HuH-7.5 (cell line): Measurements from ENCODE around the gene ZNF664.
A peak's percentile ranks its signal among the peaks of the same experiment; 100 is the strongest.

ENCODE experiments used
- DNase-seq: peaks from one replicate; pipeline ENCODE4 v3.0.0; 2011; ENCODE audit warnings: low spot score

ZNF664 gene

DNA sequence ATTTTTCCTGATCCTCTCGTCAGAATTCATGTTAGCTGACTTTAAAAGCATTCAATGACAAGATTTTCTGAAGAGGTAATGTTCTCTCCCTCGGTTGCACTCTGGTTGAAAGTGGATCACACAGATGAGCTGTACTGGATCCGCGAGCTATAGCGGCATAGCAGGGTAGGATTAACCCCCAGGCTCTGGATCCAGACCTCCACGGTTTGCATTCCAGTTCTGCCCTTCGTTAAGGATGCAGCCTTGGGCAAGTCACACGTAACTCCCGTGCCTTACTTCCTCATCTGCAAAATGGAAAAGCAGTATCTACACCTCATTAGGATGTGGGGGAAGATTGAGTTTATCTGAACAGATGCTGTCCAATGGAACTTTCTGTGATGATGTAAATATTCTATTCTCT, 14.1 kb upstream of the ZNF664 start:
- no peak for DNase-seq

DNA sequence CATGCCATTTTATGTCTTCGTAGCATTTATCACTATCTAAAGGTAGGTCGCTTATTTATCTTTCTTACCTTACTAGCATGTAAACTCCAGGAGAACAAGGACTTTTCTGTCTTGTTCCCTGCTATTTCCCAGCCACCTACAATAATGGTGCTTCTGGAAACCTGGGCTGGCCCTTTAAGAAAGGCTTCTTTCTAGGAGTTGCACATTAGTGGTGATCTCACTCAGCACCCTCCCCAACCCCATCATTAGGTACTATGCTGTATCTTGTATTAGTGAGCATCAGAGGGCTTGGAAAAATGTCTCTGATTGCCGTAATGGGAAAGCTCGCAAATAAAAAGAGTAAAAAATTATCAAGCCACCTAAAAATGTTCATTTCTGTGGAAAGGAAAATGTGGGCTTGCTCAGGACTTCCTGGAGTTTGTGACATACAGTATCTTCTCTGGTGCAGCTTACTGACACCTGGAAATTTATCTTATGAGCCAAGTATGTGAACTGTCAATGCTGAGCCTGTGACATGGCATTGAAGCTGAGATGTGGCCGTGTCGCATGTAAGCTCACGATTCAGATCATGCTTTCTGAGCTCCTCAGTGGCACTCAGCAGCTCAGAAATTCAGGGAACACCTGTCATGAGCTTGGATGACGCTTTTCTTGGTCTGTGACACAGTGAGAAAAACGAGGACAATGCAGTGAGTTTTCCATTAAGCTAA, 12.8 kb upstream of the ZNF664 start:
- DNase-seq, result no peak

DNA sequence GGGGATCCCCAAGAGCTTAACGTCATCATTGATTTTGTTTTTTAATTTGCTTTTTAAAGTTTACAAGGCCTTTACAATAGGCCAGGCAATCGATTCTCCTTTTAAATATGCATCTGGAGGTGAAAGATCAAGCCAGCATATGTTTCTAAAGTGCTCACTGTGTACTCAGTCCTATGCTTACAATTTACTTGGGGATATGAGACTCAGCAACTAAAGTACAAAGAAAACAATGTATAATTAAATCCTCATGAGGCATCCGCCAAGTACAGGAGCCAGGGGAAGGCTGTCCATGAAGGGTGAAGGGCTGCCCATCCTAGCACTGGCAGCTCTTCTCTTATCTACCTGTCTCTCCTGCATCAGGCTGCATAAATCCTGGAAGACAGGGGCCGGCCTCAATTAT, 12.2 kb upstream of the ZNF664 start:
- DNase-seq, result no peak

DNA sequence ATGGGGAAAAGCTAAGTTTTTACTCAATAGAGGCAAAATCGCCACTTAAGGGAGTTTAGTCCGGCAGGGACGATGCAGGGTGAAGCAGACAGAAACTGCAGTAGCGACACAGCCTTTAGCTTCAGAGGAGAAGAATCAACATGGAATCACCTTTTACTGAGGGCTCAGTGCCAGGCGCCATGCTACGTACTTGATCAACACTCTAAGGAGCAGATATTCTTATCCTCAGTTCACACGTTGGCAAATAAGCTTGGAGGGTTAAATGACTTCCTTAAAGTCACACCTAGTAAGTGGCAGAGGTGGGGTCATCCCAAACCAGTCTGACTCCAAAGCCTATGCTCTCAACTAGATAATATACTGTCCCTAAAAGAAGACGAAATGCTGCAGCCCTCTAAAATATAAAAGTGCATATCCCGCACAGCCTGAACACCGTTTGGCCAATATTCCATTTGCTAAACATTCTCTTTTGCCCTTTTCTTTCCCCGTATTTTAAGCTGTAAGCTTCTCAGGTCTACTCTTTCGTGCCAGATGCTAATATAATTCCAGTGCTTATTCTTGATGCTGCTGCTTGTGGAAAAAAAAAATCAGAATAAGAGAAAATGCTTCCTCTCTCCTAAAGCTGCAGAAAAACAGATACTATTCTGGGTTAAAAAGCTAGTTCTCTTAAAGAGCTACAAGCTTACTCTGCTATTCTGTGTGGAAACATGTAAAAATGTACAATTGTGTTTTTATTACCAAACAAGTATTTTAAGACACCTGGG, 11.2 kb upstream of the ZNF664 start:
- DNase-seq, result no peak

DNA sequence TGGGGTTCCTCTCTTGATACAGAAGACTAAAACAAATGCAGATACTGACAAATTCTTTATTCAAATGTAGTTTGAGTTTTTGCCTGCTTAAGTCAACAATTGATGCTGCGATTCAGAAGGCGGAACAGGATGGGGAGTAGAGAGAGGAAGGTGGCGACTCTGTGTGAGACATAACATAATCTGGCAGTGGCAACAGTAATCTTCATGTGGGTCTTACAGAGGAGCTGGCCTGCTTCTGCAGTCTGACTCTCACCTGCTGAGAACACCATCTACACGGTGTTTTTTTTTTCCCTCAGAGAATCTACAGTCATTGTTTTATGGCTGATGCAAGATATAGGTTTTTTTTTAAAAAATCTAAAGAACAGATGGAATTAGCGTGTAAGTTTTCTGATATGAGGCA, 10.5 kb upstream of the ZNF664 start:
- DNase-seq, result no peak

DNA sequence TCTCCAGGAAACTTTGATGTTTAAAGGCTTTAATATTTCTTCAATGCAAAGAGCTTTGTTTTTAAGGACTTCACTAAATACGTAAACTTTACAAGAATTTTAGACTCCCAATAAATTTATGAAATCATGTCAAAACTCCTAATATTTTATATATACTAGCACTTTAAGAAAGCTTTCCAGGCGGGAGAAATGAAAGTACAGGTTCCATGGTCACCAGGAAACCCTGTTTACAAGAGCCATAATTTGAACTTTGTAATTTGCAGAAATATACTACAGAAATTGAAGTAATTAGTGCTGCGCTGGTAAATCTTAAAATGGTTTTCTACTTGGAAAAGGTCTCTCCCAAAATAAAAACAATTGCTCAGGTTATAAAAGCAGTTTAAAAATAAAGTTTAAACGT, 9.2 kb upstream of the ZNF664 start:
- no peak for DNase-seq

DNA sequence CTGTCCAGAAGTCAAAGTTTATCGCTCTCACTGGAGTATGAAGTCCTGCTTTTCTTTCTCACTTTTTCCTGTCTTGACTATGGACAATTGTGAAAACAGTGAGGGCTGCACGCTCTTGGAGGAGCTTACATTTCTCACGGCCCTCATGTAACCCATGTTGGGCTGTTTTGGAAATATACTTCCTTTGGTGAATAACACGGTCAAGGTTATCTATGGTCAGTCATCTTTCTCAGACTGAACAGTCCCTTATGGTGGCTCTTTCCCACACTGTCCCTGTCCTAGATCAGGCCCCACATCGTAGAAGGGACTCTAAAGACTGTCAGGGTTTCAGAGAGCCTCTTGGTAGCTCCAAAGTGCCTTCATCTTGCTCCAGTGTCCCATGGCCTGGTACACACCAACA, 7.6 kb upstream of the ZNF664 start:
- no peak for DNase-seq

DNA sequence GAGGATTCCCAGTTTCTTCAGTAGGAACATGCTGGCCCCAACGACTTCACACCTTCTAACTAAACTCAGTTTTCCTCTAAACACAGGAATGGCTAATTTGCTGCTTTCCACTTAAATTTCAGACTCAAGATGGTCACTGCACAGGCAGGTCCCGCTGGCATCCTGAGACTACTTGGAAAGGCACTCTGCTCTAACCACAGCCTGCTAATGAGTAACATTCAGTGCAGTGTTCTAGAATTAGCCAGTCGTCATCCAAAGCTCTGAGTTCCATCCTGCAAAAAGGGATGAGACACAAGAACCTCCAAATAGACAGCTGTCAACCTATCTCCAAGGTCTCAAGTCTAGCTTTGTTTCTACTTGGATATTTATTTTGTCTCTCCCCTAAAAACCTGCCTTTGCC, 6.4 kb upstream of the ZNF664 start:
- no peak for DNase-seq

DNA sequence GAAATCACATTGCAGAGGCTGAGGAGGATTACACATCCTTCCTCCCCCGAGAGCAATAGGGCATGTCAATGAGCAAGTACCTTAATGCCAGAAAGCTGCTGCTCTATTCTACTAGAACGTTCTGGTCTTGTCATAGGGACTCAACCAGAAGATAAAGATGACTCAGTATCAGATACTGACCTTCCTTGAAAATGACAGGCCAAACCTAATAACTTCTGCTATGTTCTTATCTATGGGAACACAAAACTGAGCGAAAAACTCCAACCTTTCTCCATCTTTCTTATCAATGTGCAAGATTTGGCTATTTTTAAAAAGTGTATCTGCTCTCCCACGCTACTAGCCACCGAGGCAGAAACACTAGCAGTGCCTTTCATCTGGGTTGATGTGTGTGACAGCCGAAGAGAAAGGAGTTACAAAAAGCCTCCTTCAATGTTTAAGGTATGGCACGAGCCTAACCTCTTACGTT, 5.9 kb upstream of the ZNF664 start:
- no peak for DNase-seq

DNA sequence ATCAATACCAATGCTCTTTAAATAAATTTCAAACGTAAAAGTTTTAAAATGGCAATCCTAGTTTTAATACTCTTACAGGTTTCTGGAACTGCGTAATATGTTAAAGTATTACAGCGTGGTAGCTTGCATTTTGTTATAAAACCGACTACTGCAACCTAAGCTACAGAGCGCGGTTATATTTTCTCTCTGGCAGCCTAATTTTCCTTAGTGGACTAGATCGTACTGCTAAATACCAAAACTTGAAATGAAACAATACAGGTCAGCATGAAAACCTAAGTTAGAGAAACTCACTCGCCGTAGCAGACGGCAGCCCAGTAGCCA, 1.6 kb upstream of the ZNF664 start:
- DNase-seq, result no peak

DNA sequence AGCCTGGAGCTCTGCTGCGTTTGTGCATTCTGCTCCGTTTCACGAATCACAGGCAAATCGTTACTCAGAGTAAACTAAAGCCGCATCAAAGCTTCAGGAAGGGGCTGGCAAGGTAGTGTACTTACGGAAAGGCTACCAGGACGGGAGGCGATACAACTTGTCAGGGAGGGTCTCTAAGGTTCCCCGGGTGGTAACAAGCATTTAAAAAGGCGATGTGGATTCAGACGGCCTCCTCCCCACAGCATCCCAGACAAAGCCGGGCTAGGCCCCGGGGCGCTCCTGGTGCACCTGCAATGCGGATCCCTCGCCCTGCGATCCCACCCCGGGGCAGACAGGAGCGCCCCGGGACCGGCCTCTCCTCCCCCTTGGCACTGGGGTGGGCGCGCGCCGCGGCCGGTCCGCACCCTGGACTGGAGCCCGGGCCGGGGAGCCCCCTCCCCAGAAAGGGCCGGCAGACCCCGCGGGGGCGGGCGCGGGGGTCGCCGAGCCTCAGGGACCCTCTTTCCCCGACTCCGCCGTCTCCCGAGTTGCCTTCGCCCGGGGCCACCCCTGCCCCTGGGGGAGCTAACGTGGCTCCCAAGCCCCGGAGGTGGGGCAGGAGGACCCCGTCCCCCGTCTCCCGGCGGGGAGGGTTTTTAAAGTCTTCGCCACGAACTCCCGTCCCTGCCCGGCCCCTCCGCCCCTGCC, 1.1 kb upstream of the ZNF664 start:
- DNase-seq, result peak; percentile 28

DNA sequence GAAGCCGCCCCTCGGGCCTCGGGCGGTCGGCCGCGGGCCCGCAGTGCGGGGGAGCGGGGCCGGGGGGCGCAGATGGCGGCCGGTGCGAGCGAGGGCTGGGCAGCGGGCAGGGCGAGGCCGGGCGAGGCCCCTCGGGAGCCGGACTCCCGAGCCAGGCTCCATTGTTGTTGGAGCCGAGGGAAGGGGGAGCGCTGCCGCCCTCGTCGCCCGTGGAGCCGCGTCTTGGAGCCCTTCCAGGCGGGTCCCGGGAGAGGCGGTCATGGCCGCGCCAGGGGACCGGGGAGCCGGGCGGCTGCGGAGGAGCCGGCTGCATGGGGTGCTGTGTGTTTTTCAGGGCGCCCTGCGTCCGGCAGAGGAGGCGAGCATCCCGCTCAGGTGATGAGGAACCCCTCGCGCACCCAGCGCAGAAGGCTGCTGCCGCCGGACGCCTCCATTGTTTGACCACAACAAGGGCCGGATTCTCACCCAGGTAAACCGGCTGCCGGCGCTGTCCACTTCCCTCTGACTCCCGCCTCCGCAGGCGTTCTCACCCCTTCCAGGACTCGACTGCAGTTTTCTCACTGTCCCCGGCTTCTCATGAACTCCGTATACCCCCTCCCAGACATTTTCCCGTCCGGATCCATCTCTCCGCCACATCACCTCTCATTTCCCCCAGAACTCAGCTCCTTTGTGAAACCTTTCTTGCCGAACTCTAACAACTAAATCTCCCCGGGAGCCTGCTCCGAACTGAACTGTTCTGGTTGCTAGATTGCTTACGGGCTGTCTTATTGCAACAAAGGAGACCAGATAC, 732 bp downstream of the ZNF664 start:
- peak; percentile 26 for DNase-seq

DNA sequence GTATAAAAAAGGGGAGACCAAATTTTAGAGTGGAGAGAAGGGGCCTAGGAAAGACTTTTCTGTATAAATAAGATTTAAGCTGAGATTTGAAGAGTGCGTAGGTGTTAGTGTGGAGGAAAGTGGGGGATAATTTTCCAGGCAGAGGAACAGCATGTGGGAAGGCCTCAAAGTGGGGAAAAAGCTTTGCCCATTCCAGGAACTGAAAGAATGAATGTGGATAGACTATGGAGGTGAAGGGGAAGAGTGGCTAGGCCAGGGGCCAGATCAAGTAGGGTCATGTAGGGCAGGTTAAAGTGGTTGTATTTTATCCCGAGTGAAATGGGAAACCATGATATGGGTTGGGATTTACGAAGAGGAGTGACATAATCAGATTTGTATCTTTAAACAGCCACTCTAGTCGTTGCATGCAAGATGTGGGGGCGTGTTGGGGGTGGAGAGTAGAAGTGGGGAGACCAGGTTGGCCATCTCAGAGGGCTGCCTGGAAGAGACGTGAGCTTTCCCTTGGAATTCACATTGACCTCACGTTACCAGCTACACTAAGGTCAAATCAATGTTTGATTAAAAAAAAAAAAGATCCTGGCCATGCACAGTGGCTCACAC, 3.3 kb downstream of the ZNF664 start:
- no peak for DNase-seq

DNA sequence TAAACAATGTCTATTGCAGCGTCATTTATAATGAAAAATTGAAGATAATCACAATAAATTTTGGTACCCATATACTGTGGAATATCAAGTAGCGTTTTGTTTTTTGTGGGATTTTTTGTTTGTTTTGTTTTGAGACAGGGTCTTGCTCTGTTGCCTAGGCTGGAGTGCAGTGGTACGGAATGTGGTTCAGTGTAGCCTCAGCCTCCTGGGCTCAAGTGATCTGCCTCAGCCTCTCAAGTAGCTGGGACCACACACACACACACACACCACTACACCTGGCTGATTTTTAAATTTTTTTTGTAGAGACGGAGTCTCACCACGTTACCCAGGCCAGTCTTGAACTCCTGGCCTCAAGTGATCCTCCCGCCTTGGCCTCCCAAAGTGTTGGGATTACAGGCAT, 6.6 kb downstream of the ZNF664 start:
- no peak for DNase-seq

DNA sequence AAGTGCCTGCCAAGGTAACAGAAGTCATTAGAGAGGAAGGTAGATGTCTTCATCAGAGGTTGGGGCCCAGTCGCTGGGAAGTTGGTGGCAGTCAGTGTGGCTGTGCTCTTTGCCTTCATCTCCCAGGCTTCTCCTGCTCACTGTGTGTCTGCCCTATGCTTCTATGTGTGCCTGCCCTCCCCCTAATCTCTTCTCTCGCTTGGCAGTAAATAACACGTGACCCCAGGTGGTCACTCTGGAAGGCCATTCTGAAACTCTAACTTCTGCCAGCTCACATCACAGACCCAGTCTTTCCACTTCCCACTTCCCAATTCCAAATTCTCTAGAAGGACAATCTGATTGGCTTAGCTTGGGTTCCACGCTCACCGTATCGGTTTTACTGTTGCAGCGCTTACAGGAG, 9.3 kb downstream of the ZNF664 start:
- no peak for DNase-seq

DNA sequence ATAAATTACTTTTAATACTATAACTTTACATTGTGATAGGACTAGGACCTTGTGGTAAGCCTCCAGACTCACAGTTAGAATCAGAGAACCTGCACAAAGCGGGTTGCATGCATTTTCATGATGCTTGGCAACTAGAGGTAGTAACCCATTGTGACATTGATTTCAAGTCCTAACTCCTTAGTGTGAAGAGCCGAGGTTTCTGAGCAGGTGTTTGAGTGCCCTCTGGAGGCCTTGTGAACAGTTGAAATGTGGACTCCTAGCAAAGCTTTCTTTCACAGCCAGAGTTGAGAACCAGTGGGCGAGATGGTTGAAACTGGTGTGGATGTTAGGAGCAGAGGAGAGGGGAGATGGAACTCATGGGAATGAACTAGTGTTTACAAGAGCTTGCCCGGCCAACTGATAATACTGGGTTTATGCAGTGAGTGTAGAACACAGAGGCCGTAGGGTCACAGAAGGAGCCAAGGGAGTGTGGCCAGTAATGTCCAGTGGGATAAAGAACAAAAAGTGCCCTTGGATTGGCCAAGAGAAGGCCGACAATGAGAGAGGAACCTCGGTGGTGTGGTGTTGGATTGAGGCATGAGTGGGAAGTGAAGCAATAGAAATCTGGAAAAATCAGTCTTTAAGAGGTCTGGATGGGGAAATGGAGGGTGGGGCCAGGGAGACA, 10.9 kb downstream of the ZNF664 start:
- DNase-seq, result no peak

DNA sequence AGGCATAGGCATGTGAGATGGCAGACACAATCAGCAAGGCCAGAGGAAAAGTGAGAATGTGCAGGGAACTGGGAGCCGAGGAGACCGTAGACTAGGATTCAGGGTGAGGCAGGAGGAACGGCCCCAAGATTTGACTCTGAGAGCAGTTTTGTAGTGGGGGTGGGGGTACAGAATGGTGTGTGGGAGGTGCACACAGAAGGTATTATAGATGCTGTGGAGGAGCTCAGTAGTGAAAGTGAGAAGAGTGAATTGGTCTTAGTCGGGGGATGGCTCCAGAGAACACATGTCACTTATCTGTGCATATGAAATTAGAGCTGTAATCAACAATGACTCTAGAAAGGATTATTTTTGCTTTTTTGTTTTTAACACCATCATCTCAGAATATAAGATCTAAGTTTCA, 11.9 kb downstream of the ZNF664 start:
- DNase-seq, result no peak

DNA sequence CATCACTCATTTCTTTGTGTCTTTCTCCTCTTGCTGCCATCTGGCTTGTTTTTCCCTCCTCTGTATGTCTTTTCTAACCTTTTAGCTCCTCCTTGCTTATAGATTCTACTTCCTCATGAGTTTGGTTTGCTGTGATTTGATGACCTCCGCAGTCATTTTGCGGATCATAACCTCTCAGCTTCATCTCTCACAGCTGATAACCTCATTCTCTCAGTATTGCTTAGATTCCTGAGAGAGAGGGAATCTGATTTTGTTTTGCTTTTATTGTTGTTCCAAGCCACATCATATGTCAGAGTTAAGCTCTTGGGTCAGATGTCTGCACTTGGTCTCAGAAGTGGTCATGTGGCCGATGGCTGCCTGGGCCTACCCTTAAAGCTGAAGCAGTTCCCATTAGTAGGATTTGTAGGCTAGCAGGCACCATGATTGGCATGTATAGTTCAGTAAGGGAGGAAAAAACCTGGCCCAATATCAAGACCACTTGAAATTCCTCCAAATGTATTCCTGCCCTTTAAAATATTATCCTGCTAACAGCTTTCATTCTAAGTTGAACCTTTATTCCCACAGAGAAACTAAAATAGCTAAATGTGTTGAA, 13.5 kb downstream of the ZNF664 start:
- no peak for DNase-seq

DNA sequence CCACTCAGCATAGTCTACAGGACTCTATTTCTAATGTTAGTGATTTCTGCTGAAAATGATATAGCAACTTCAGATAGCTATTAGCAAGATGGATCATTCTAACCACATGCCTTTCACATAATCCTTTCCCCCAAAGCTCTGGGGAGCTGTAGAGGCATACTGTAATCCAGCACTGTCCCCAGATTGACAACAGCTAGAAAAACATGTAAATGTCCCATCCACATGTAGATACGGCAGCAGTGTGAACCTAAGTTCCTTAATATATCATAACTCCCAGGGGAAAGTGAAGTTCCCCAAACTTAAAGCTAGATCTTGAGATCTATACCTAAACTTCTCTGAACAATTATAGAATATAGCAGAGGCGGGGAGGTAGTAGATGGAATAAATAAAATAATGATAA, 14.0 kb downstream of the ZNF664 start:
- DNase-seq, result no peak

DNA sequence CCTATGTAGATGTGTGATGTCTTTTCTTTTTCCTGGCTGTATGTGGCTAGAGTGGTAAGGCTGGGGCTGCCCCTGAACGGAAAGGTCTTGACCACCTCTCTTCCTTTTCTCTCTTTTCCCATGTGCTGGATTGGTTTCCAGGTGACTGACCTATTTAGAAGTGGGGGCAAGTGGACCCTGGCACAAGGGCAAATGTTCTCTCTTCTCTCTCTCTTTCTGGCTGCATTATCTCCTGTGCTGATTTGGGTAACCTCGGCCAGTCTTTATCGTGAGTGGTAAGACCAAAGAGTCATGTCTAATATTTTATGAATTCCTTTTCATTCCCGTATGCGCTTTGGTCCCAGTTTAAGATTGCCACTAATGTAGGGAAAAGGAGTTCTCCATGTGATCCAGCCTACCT, 16.2 kb downstream of the ZNF664 start:
- no peak for DNase-seq

DNA sequence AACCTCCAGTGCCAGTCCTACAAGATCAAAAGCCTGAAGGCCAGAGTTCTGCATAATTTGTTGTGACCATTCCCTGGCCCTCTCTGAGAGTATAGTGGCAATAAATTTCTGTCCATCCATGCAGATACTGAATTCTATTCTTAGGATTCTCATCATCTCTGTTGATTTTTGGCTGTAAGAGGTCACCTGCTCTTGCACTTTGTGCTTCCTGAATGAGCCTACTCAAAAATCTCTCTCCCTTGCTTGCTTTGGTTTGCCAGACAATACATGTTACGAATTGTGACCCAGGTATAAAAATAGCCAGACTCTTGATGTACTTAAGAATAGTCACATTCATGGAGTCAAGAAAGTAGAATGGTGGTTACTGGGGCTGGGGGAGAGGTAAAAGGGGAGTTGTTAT, 16.7 kb downstream of the ZNF664 start:
- DNase-seq, result no peak
